GM12872 (cell line): ENCODE measurements around the gene VANGL2.

Experiments
- TF ChIP-seq, protein P1 (sequence below): IDR thresholded peaks from 3 replicates; pipeline ENCODE4 v1.5.1; 2011; ENCODE audit warnings: low read depth, mild to moderate bottlenecking, low read length, moderate library complexity; ENCODE audit not compliant: insufficient read depth

Gene VANGL2

DNA sequence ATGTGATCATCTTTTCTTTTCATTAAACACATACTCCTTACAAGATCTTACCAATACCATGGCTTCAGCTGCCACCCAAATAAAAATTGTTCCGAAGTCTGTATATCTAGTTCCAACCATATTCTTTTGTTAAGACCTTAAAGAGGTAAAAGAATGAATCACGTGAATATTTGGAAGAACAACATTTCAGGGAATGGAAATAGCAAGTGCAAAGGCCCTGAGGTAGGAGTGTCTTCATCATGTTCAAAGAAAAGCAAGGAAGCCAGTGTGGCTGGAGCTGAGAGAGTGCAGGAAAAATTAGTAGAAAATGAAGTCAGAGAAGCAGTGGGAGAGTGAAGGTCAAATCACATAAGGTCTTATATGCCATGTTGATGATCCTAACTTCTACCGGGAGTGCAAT is 71.7 kb downstream of the VANGL2 start:
- TF ChIP-seq, protein P1, sequence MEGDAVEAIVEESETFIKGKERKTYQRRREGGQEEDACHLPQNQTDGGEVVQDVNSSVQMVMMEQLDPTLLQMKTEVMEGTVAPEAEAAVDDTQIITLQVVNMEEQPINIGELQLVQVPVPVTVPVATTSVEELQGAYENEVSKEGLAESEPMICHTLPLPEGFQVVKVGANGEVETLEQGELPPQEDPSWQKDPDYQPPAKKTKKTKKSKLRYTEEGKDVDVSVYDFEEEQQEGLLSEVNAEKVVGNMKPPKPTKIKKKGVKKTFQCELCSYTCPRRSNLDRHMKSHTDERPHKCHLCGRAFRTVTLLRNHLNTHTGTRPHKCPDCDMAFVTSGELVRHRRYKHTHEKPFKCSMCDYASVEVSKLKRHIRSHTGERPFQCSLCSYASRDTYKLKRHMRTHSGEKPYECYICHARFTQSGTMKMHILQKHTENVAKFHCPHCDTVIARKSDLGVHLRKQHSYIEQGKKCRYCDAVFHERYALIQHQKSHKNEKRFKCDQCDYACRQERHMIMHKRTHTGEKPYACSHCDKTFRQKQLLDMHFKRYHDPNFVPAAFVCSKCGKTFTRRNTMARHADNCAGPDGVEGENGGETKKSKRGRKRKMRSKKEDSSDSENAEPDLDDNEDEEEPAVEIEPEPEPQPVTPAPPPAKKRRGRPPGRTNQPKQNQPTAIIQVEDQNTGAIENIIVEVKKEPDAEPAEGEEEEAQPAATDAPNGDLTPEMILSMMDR = no peak

DNA sequence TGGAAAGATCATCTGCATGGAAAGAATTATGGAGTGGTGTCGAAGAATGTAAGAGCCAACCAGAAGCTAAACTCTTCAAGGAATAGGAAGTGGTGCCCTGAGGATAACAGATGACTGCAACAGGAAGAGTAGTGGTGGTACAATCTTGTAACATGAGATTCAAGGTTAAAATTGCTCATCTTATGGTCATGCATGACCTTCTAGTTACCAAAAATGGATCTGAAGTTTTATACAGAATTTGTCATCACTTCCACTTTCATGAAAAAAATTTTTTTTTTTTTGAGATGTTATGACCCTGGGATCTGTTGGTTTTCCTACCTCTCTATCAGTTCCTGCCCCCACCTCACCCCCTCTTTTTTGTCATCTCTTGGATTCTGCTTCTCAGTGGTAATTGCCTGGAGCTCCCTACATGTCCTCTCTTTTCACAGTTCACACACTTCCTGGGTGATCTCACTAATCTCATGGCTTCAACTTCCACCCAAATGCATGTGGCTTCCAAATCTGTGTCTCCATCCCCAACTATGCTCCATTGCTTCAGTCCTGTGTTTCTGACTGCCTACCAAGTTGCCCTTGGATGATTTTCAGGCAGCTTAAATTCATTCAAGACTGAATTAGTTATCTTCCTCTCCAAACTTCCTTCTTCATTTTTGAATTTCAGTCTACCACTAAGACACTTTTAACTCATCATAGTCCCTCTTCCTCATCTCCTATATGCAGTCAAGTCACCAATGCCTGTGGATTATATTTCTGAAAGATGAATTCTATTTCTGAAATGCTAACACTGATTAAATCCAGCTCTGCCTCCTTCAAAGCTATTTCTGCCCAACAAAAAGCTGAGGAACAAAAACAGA is 74.3 kb downstream of the VANGL2 start:
- TF ChIP-seq, protein P1 = no peak
